A673 (cell line): ENCODE results near the gene SLC25A45.

Experiments
- CTCF ChIP-seq: fragments of 300-800, 200-600 bp; sonication (generic); conservative IDR thresholded peaks from 2 replicates; pipeline ENCODE4 v1.5.1; 2017; ENCODE audit warnings: low read depth, mild to moderate bottlenecking, antibody characterized with exemption, low read length, moderate library complexity, mixed read lengths
- EZH2 ChIP-seq: fragments of 200-600 bp; sonication (generic); IDR thresholded peaks from 2 replicates; pipeline ENCODE4 v1.6.1; 2017; ENCODE audit warnings: borderline replicate concordance, low read depth, mild to moderate bottlenecking, mixed read lengths, antibody characterized with exemption, low read length; ENCODE audit not compliant: poor library complexity, severe bottlenecking

- TF ChIP-seq CTCF (no peak), EZH2 (no peak)
Observed at GRCh38 chr11:65401073-65401802, 18.8 kb upstream of the SLC25A45 start.
